ENCODE measurements around the gene TMEM242.

Gene TMEM242

GRCh38 chr6:157288575-157288974 lies 34.7 kb downstream of the TMEM242 start:
- DNase-seq (ENCODE audit: low spot score), result no peak

- no peak for DNase-seq (ENCODE audit: low spot score)
Observed at GRCh38 chr6:157287923-157288322, 35.4 kb downstream of the TMEM242 start.

- no peak for DNase-seq (ENCODE audit: low spot score)
Observed at GRCh38 chr6:157287247-157287850, 36.0 kb downstream of the TMEM242 start.

DNA sequence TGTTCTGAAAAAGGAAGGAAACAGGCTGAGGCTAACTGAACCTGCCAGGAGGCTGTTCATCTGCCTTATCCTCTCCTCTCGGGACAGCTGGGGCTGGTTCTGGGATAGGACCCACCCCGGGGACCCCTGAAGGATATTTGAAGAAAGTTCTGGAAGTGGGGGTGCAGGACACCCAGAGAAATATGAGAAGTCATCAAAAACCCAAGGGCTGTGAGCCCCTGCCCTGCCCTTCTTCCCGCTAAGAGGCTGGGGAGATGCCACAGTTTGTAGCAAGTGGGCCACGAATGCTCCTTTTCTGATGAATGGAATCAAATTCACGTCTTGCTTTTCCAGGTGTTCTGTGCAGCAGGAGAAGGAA lies 37.9 kb downstream of the TMEM242 start:
- no peak for DNase-seq (ENCODE audit: low spot score)

DNA sequence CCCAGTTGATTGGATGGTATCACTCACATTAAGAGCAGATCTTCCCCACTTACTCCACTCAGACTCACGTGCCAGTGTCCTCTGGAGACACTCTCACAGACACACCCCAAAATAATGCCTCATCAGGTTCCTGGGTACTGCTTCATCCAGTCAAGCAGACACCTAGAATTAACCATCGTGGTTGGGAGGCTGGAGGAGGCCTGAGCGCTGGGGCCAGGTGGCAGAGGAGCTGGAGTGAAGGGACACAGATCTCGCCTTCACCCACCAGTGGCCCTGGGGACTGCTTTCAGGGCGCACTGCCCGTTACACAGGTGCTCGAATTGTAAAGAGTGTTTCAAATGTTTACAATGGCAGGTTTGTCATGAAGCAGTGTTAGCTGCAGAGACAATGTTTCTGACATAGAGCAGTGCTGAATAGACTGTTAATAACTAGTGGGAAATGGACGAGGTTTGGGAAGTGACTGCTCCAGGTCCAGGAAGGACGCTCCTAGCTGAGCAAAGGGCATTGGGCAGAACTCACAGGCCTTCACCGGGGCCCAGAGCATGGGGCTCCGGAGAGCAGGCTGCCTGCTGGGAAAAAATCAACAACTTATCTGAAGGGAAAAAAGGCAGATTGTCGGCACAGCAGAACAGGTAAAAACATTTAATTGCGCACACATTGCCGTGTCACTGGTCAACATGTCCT lies 38.4 kb downstream of the TMEM242 start:
- DNase-seq (ENCODE audit: low spot score), result no peak

- no peak for DNase-seq (ENCODE audit: low spot score)
Observed at GRCh38 chr6:157283900-157284737, 39.2 kb downstream of the TMEM242 start.

DNA sequence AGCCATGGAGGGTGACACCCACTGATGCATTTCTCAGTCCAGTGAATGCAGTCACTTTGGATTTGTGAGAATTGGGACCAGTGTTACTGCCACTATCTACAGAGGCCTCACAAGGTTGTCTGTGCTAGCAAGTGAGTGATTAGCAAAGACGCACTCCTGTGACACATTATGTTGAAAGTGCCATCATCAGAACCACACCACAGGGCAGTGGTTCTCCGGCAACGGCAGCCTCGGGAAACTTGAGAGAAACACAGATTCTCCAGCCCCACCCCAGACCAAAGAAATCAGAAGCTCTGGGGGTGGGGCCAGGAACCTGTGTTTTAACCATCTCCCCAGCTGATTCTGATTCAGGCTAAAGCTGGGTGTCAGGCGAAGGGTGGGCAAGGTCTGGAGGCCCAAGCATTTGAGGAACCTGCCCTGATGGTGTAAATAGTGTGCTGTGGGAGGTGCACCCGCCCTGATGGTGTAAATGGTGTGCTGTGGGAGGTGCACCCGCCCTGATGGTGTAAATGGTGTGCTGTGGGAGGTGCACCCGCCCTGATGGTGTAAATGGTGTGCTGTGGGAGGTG lies 39.9 kb downstream of the TMEM242 start:
- no peak for DNase-seq (ENCODE audit: low spot score)

- DNase-seq (ENCODE audit: low spot score), result no peak
Observed at GRCh38 chr6:157282284-157282683, 41.0 kb downstream of the TMEM242 start.

DNA sequence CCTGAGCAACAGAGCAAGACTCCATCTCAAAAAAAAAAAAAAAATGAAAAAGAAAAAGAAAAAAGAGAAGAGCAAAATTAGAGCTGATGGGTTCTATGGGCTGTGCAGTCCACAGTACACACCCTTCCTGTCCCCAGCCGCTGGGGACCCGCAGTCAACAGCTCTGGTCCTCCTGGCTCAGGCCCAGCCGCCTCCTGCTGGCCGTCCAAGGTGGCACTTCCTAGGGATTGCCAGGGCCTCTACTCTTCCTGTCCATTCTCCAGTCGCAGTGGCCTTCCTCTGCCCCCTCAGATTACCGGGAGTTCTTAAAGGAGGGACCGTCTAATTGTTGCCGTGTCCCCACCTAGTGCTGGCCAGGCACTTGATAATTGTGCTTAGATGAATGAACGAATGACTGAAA lies 41.7 kb downstream of the TMEM242 start:
- DNase-seq (ENCODE audit: low spot score), result no peak

GRCh38 chr6:157280947-157281346 lies 42.4 kb downstream of the TMEM242 start:
- no peak for DNase-seq (ENCODE audit: low spot score)

DNA sequence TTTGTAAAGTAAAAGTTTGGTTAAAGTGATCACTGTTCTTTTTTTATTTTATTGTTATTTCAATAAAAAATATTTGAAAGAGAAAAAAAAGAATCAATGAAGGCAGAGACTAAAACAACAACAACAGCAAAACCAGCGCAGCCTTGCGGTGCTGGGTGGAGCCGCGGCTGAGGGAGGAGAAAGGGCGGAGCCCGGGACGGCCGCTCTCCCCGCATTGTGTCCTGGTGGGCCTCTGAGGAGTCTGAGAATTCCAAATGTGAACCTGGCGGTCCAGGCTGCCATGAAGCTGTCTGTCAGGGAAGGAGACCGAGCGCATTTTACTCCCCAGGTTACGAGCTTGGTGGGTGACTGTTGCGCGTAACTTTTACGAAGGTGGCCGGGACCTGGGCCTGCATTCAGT lies 43.2 kb downstream of the TMEM242 start:
- no peak for DNase-seq (ENCODE audit: low spot score)

- no peak for DNase-seq (ENCODE audit: low spot score)
Observed at GRCh38 chr6:157278171-157278570, 45.1 kb downstream of the TMEM242 start.

- no peak for DNase-seq (ENCODE audit: low spot score)
Observed at GRCh38 chr6:157276731-157277130, 46.6 kb downstream of the TMEM242 start.

DNA sequence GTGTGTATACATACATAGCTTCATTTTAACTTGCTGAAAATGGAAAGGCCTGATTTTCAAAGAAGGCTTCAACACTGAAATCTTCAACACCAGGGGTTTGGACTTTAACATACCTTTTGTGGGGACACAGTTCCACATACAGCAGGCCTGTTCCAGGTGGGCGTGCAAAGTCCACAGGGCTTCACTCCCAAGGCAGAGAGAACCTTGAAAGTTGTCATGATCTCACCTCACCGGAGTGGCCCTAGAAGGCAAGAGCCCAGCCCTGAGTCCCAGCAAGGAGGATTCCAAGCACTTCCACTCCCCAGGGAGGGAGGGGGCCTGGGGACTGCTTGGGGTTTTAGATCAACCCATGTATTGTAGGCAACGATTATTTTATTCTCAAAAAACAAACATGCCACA lies 47.2 kb downstream of the TMEM242 start:
- DNase-seq (ENCODE audit: low spot score), result no peak

DNA sequence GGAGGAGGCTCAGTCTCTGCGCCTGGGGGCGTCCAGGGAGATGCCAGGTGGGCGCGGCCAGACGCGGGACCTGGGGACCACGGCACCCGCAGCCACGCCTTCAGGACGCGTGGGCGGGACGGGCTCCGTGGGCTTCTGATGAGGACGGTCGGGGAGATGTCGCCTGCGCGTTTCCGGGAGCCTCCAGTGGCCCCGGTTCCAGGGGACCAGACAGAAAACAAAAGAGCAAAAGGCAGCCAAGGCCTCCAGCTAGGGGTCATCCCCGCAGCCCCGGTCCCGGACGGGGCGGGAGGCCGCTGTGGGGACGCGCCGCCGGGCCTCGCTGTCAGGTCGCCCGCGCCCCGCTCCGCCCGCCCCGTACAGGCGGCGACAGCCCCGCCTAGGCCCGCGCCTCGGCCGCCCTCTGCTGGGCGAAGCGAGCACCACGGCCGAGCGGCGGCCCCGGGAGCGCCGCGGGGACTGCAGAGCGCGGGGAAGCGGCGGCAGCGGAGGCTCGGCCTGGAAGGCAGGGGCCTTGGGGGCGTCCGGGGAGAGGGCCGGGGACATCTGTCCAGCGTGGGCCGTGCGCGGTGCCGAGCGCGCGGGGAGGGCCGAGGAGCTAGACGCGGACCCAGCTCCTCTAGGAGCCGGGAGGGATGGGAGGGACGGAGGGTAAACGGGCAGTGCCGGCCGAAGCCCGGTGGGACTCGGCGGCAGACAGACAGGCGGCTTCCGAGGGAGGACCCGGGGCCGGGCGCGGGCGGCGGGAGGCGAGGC lies 48.7 kb downstream of the TMEM242 start:
- DNase-seq (ENCODE audit: low spot score), result peak; percentile 66

GRCh38 chr6:157273756-157274470 lies 49.4 kb downstream of the TMEM242 start:
- peak; percentile 19 for DNase-seq (ENCODE audit: low spot score)

DNA sequence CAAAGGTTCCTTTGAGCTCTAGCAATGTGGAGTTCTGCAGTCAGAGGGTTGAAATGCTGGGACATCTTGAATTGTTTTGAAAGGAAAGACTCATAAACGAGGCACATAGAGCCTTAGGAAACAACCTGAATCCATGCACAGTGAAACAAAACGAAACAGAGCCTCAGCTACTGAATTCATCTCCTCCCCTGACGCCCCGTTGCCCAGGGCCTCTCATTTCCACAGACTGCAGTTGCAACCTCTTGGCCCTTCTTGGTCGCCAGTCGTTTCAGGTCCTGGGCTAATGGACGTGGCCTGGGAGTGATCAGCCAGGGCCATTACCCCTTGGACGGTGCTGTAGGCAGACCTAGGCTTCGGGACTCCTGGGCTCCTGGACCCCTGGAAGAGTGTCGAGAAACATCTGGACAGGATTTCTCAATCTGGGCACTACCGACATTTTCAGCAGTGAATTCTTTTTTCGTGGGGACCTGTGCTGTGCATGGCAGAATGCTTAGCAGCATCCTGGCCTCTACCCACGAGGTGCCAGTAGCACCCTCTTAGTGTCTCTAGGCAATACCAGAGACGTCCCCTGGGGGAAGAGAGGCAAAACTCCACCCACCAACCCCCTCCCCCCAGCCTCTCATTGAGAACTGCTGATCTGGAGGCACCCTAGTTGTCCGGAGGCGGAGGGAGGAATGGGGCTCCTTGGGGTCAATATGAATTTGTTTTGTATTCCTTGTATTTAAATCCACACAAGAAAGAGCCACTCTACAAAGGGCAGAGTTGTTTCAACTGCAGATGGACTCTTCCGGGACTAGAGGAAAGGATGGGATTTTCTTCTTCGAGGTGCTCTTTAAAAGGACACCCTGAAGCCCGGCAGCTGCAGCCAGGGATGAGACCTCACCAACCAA lies 50.2 kb downstream of the TMEM242 start:
- no peak for DNase-seq (ENCODE audit: low spot score)

- DNase-seq (ENCODE audit: low spot score), result no peak
Observed at GRCh38 chr6:157272372-157272771, 50.9 kb downstream of the TMEM242 start.

GRCh38 chr6:157271911-157272310 lies 51.4 kb downstream of the TMEM242 start:
- no peak for DNase-seq (ENCODE audit: low spot score)

DNA sequence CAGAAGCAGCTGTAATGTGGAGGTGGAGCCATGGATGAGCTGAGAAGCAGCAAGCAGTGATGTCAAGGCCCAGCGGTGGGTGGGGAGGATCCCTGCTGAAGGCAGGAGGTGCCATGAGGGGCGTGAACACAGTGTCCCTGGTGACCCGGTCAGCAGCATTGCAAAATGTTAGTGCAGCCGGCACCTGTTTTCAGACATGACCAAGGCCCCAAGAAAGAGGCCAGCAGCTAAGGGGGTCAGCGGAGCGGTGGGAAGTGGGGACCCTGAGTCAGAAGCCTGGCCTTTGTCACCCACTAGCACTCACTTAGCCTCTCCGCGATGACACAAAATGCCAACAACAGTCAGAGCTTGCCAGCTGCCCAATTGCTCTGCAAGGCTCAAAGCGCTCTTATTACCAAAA lies 51.9 kb downstream of the TMEM242 start:
- no peak for DNase-seq (ENCODE audit: low spot score)

All from globus pallidus (tissue), 1 donor.